ENCODE results near the gene KRT75.

Gene KRT75

DNA sequence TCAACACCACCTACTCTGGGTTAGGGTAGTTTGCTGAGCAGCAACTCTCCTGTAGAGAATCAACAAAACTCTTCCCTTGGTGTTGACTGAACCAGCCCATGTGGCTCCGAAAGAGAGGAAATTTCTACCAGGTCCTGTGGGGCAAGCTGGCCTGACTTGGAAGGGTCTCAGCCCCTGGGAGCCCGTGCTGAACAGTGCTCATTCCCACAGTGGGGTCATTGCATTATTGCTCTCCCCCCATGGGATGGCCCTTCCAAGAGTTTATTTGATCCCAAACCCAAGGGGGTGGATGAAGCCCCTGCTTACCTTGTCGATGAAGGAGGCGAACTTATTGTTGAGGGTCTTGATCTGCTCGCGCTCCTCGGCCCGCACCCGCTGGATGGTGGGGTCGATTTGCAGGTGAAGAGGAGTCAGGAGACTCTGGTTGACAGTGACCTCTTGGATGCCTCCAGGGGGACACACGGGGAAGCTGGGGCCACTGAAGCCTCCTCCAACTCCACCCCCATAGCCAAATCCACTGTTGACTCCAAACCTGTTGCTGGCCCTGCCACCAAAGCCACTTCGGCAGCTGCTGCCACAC, 580 bp downstream of the KRT75 start:
- Histone ChIP-seq H3K4me2 (ENCODE audit: low read length) (no peak overlapping the region), H3K27ac (ENCODE audit: low read depth, low read length) (no peak overlapping the region), H3K4me3 (ENCODE audit: low read length) (no peak overlapping the region), H3K27me3 (ENCODE audit: control insufficient read depth, low read length) (no peaks in the 10 kb centered on the region), H3K36me3 (ENCODE audit: control insufficient read depth, low read length) (no peaks in the 10 kb centered on the region), H4K20me1 (ENCODE audit: control insufficient read depth, insufficient read depth, low read depth, low read length) (no peaks in the 10 kb centered on the region; the same call in 1 of the 2 replicates), H3K79me2 (ENCODE audit: control insufficient read depth, low read length) (no peaks in the 10 kb centered on the region), H3F3A (ENCODE audit: control insufficient read depth, insufficient read depth) (no peaks in the 10 kb centered on the region), H3K9me3 (ENCODE audit: control insufficient read depth, insufficient read depth, low read length) (no peaks in the 10 kb centered on the region), H3K9me2 (replicated peaks; ENCODE audit: control insufficient read depth, low read length) (no peaks in the 10 kb centered on the region), H3K4me1 (ENCODE audit: control insufficient read depth, low read length) (no peaks in the 10 kb centered on the region)
- TF ChIP-seq EZH2phosphoT487 (IDR thresholded peaks at IDR 0.05; ENCODE audit: borderline replicate concordance, low read length), result no peak
- TF ChIP-seq, protein P1, sequence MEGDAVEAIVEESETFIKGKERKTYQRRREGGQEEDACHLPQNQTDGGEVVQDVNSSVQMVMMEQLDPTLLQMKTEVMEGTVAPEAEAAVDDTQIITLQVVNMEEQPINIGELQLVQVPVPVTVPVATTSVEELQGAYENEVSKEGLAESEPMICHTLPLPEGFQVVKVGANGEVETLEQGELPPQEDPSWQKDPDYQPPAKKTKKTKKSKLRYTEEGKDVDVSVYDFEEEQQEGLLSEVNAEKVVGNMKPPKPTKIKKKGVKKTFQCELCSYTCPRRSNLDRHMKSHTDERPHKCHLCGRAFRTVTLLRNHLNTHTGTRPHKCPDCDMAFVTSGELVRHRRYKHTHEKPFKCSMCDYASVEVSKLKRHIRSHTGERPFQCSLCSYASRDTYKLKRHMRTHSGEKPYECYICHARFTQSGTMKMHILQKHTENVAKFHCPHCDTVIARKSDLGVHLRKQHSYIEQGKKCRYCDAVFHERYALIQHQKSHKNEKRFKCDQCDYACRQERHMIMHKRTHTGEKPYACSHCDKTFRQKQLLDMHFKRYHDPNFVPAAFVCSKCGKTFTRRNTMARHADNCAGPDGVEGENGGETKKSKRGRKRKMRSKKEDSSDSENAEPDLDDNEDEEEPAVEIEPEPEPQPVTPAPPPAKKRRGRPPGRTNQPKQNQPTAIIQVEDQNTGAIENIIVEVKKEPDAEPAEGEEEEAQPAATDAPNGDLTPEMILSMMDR (IDR thresholded peaks at IDR 0.05; ENCODE audit: low read depth, low read length, poor library complexity, severe bottlenecking), result no peak

DNA sequence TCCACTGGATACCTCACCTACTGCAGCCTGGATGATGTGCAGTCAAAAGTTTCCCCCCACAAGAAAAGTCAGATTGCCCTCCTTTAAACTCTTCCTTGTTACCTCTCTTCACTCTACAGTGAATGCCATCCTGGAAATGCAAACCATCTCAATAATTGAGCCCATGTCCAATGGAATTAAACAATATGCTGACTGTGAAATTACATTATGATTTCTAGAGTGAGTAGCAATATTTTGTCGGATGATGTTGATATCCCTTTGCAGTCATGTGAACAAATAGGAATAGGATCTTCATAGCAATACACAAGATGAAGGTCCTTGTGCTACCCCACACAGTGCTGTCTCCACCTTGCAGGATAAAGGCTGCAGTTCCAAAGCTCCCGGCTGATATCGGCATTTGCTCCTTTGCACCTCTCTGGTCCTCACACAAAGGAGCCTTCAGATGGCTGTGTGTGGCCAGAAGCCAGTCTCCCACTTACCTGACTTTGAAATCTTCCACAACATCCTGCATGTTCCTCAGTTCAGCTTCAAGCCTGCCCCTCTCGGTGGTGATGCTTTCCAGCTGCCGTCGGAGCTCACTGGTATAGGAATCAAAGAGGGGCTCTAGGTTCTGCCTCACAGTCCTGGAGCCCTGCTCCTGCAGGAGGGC, 1.5 kb downstream of the KRT75 start:
- H3K9me3 ChIP-seq (ENCODE audit: control insufficient read depth, insufficient read depth, low read length), result no peaks in the 10 kb centered on the region
- H3K27ac ChIP-seq (ENCODE audit: low read depth, low read length), result no peak overlapping the region
- no peaks in the 10 kb centered on the region for H3K36me3 ChIP-seq (ENCODE audit: control insufficient read depth, low read length)
- no peak for TF ChIP-seq EZH2phosphoT487 (IDR thresholded peaks at IDR 0.05; ENCODE audit: borderline replicate concordance, low read length)
- TF ChIP-seq, protein P1 (IDR thresholded peaks at IDR 0.05; ENCODE audit: low read depth, low read length, poor library complexity, severe bottlenecking), result no peak
- H3K79me2 ChIP-seq (ENCODE audit: control insufficient read depth, low read length), result no peaks in the 10 kb centered on the region
- H3K4me2 ChIP-seq (ENCODE audit: low read length), result no peak overlapping the region
- H3K9me2 ChIP-seq (replicated peaks; ENCODE audit: control insufficient read depth, low read length), result no peaks in the 10 kb centered on the region
- H3K4me1 ChIP-seq (ENCODE audit: control insufficient read depth, low read length), result no peaks in the 10 kb centered on the region
- H3F3A ChIP-seq (ENCODE audit: control insufficient read depth, insufficient read depth), result no peaks in the 10 kb centered on the region
- no peak overlapping the region for H3K4me3 ChIP-seq (ENCODE audit: low read length)
- no peaks in the 10 kb centered on the region; the same call in 1 of the 2 replicates for H4K20me1 ChIP-seq (ENCODE audit: control insufficient read depth, insufficient read depth, low read depth, low read length)
- no peaks in the 10 kb centered on the region for H3K27me3 ChIP-seq (ENCODE audit: control insufficient read depth, low read length)

DNA sequence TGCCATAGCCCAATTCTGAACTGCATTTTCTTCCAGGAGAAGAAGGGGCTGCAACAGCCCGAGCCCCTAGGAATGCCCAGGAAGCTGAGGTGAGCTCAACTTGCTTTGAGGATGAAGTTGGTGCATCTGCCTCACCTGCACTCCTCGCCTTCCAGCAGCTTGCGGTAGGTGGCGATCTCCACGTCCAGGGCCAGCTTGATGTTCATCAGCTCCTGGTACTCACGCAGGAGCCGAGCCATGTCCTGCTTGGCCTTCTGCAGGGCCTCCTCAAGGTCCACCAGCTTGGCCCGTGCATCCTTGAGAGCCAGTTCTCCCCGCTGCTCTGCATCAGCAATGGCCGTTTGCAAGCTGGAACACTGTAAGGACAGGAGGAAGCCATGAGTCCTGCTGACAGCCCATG, 6.0 kb downstream of the KRT75 start:
- Histone ChIP-seq H3F3A (ENCODE audit: control insufficient read depth, insufficient read depth) (no peaks in the 10 kb centered on the region), H3K27ac (ENCODE audit: low read depth, low read length) (no peak overlapping the region), H4K20me1 (ENCODE audit: control insufficient read depth, insufficient read depth, low read depth, low read length) (no peaks in the 10 kb centered on the region; the same call in 1 of the 2 replicates), H3K36me3 (ENCODE audit: control insufficient read depth, low read length) (no peaks in the 10 kb centered on the region), H3K9me2 (replicated peaks; ENCODE audit: control insufficient read depth, low read length) (no peaks in the 10 kb centered on the region), H3K4me1 (ENCODE audit: control insufficient read depth, low read length) (no peaks in the 10 kb centered on the region), H3K4me3 (ENCODE audit: low read length) (no peak overlapping the region), H3K4me2 (ENCODE audit: low read length) (no peak overlapping the region), H3K27me3 (ENCODE audit: control insufficient read depth, low read length) (no peaks in the 10 kb centered on the region), H3K9me3 (ENCODE audit: control insufficient read depth, insufficient read depth, low read length) (no peaks in the 10 kb centered on the region), H3K79me2 (ENCODE audit: control insufficient read depth, low read length) (no peaks in the 10 kb centered on the region)
- TF ChIP-seq, protein P1 (IDR thresholded peaks at IDR 0.05; ENCODE audit: low read depth, low read length, poor library complexity, severe bottlenecking), result no peak
- TF ChIP-seq EZH2phosphoT487 (IDR thresholded peaks at IDR 0.05; ENCODE audit: borderline replicate concordance, low read length), result no peak
